HG03521 (cell line): ENCODE results near the gene CDH4.

Source experiments
- ATAC-seq: cut with Tn5 transposase; IDR thresholded peaks from one replicate; pipeline ENCODE4 v1.9.1; 2021; ENCODE audit warnings: mild to moderate bottlenecking, moderate library complexity; ENCODE audit not compliant: unreplicated experiment

CDH4 gene

DNA sequence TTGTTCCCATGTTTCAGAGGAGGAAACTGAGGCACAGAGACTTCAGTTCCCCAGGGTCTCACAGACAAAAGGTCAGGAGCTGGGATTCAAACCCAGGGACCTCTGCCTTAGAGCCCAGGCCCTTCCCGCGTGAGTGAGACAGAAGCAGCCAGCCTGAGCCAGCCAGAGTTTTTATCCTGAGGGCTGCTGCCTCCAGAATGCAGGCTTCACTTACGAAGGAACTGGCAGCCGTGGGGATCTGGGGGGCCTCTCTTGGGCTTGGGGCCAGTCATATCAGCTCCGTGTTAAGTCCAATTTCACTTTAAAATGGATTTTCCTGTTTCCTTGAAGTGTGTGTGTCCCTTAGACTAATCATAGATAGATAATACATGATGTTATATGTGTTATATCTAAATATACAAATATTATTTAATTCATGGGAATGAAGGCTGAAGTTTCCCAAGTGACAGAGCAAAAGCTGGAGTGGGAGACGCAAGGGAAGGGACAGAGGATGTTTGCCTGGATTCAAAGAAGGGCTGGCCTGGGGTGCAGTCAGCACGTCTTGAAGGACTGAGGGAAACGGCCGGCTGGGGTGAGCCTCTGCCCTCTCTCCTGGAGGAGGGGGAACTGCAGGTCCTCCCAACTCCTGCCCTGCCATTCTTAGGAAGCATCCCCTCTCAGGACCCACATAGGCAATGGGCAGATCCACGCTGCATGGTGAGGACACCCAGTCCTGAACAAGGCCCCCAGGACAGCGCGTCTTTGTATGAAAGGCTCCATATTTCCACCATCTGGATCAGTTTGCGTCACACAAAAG lies 320.1 kb downstream of the CDH4 start:
- no peak for ATAC-seq

DNA sequence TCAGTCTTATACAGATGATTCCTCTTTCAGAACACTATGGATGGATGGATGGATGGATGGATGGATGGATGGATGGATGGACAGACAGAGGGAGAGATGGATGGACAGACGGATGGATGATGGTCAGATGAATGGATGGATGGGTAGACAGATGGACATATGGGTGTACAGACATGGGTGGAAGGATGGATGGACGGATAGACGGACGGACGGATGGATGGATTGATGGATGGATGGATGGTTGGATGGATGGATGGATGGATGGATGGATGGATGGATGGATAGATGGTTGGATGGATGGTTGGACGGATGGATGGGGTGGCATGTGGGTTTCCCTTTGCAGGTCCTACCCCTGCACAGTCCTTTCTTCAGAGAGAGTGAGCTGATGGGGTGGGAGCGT lies 320.7 kb downstream of the CDH4 start:
- no peak for ATAC-seq

DNA sequence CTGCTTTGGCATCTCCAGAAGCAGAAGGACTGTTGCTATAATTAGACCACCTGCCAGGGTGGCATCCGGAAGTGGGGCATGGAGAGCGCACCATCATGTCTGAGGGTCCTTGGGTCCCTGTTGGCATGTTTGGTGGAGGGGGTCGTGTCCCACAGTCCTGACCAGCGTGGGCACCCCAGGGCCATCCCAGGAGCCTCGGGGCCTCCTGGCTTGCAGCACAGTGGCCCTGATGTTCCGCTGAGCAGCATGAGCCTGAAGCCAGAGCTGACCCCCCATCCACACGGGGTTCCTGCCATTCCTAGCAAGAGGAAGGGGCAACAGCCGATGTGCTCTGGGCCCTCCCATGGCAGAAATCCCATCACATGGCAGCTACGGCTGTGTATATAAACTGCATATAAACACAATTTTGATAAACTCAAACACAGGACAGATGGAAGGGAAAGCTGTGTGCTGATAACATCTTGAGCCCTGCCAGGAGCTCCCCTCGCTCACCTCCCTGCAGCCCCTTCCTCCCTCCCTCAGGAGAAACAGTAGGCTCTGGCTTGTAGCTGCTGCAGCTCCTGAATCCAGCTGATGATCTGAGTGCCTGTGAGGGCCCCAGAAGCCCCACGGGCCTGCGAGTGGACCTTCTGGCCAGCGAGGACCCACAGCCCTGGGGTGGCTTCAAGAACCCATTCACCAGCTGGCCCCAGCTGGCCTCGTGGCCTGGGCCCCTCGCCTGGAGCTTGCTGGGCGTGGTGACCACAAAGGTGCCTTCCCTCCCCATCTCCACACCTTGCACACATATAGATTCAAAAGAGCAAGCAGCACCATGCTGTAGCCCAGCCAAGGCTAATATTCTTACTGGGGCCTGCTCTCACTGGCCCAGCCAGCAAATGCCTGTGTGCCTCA lies 321.6 kb downstream of the CDH4 start:
- no peak for ATAC-seq

DNA sequence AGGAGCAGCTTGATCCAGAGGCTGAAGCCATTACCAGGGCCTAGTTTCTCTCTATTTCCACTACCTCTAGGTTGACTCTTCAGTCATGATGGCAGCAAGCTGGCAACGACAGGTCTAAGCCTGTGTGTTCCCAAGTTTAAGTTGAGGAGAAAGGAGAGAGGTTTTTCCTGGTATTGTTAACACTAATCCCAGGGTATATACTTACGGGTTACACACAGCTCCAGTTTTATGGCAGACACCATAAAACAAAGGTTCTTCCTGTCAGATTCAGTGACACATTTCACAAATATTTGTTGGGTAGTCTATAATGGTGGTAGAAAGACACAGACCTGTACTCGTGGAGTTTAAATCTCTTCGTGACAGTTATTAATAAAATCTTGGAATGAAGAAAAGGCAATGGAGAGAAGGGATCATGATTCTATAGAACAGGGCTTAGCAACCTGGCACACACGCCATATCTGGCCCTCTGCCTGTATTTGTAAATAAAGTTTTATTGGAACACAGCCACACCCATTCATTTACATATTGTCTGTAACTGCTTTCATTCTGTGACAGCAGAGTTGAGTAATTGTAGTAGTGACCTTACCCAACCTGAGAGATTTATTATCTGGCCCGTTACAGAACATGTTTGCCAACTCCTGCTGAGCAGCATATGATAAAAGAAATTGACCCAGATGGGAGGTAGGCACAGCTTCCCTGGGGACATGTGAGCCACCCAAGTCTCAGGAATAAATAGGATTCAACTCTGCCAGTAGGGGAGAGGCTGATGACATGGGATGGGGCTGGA lies 323.3 kb downstream of the CDH4 start:
- no peak for ATAC-seq

DNA sequence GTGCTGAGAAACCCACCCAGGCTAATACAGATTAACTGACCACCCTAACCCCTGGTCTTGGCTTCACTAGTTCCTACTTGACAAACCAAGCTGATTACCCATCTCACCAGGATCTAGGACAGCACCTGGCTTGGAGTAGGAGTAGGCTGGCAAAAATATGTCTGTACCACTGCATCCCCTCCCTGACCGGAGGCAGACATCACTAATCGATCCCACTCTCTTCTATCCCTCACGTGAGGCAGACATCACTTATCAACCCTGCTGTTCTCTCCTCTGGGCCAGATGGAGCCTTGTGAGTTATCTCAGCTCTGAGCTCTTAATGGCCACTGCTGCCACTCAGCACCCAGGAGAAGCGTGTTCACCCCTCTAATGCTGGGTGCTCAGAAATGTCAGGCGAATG lies 324.3 kb downstream of the CDH4 start:
- ATAC-seq: no peak

DNA sequence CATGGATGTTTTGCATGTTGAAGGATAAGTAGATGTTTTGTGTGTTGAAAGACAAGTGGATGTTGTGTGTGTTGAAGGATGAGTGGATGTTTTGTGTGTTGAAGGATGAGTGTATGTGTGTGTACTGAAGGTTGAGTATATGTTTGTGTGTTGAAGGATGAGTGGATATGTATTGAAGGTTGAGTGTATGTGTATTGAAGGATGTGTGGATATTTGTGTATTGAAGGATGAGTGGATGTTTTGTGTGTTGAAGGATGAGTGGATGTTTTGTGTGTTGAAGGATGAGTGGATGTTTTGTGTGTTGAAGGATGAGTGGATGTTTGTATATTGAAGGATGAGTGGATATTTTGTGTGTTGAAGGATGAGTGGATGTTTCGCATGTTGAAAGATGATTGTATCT lies 325.0 kb downstream of the CDH4 start:
- no peak for ATAC-seq

- no peak for ATAC-seq
Observed at GRCh38 chr20:61579908-61580307, 327.8 kb downstream of the CDH4 start.

- ATAC-seq: no peak
Observed at GRCh38 chr20:61580958-61581824, 329.1 kb downstream of the CDH4 start.

GRCh38 chr20:61581825-61582188 lies 329.7 kb downstream of the CDH4 start:
- no peak for ATAC-seq

GRCh38 chr20:61582196-61582923 lies 330.3 kb downstream of the CDH4 start:
- no peak for ATAC-seq

- no peak for ATAC-seq
Observed at GRCh38 chr20:61583356-61583755, 331.3 kb downstream of the CDH4 start.

DNA sequence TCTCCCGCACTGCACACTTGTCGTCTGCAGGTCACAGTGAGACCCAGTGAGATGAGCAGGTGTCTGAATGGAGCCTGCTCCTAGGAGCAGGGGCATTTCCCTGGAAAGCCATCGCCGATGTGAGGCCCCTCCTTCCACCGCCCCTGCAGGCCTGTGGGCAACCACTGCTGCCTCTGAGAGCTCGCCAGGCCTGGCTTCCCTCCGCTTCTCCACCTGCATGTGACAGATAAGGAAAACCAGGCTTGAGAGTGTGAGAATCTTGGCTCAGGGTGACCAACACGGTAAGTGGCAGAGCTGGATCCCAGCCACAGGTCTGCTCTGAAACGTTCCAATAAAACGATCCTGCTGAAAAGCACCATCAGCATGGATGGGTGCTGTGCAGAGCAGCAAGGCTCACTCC lies 332.8 kb downstream of the CDH4 start:
- no peak for ATAC-seq

GRCh38 chr20:61585764-61586163 lies 333.7 kb downstream of the CDH4 start:
- ATAC-seq: no peak

- no peak for ATAC-seq
Observed at GRCh38 chr20:61587036-61587435, 335.0 kb downstream of the CDH4 start.

GRCh38 chr20:61587681-61588289 lies 335.7 kb downstream of the CDH4 start:
- no peak for ATAC-seq

DNA sequence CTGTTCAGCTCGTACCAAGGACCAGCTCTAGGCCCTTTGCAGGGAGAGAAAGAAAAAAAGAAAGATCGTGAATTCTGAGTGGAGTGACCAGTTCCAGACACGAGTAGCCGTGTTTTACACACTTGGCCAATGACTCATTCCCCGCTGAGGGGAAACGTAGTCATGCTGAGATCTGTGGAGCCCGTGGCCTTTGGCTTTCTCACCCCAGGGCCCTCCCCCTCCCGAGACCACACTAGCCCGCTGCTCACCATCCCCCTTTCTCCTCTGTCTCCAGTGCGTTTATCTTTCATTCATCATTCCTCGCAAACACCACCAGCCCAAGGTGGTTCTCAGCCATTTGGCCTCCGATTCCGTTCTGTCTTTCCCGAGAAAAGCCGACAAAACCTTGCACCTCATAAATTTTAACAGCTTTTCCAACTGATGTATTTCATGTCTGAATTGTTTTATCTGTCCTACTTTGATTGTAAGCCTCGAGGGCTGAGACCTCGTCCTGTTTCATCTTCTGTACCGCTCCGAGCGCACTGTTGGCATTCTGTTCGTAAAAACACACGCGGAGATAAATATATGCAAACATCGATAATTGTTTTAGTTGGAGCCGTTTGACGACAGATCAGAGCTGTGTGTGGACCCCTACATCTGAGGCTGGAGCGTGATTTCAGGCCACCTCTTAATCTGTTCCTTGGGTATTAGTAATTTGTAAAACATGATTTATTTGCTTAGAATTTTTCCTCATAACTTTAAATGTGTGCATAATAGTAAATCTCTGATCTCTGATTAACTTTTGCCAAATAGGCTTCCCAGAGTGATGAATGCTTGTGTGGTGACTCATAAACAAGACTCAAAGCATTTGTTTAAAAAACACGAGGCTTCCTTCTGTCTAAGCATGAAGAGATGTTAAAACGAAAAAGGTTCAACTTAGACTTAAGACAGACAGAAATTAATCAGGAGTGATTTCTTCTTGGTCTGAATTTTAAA lies 336.6 kb downstream of the CDH4 start:
- ATAC-seq: no peak

- no peak for ATAC-seq
Observed at GRCh38 chr20:61590236-61590635, 338.2 kb downstream of the CDH4 start.

GRCh38 chr20:61593516-61593915 lies 341.5 kb downstream of the CDH4 start:
- no peak for ATAC-seq
